Esophagus squamous epithelium (tissue), 5 donors: Measurements from ENCODE around the gene EEIG1. TPM values are rescaled to one million over a fixed set of nuclear protein-coding genes. Genes with fewer than 3 reads are reported as not detected.

ENCODE experiments used
- DNase-seq: peaks from one replicate; lab custom pipeline; 2025; lab: John Stamatoyannopoulos, UW
- H3K27ac ChIP-seq, 4 donors: fragments of 200-600 bp; sonication (generic); one replicate each; pipeline ENCODE4 v1.5.1; 2016 to 2019; ENCODE audit warnings: mild to moderate bottlenecking in 1 of 4
- H3K27me3 ChIP-seq, 4 donors: fragments of 200-600 bp; sonication (generic); 1 replicate in 3 of 4; 2 replicates in 1 of 4; pipeline versions ENCODE4 v1.5.1 to v1.6.0; 2017 to 2021; ENCODE audit warnings: antibody characterized with exemption in 1 of 4
- H3K36me3 ChIP-seq, 3 donors: fragments of 200-600 bp; sonication (generic); one replicate each; pipeline ENCODE4 v1.5.1; 2016 to 2019
- H3K4me1 ChIP-seq, 3 donors: fragments of 200-600 bp; sonication (generic); one replicate each; pipeline ENCODE4 v1.5.1; 2017 to 2019
- H3K4me3 ChIP-seq, 4 donors: fragments of 200-600 bp; sonication (generic); 1 replicate in 3 of 4; 2 replicates in 1 of 4; pipeline ENCODE4 v1.5.1; 2016 to 2019; ENCODE audit warnings: mild to moderate bottlenecking in 2 of 4, moderate library complexity in 1 of 4
- H3K9me3 ChIP-seq, 3 donors: fragments of 200-600 bp; sonication (generic); one replicate each; pipeline ENCODE4 v1.5.1; 2016 to 2019
- POLR2A ChIP-seq, 4 donors: fragments of 450-650 bp; IDR thresholded peaks; one replicate each; pipeline ENCODE4 v1.6.1; 2017; ENCODE audit warnings: antibody characterized with exemption in 4 of 4, mild to moderate bottlenecking in 4 of 4, moderate library complexity in 3 of 4
- WGBS, 2 donors: methylation state at CpG; one replicate each; pipeline ENCODE4 v1.1.5; 2018; 5-methylcytosine and 5-hydroxymethylcytosine counted together
- intact Hi-C: fragments of 100-400 bp; cut with DNase I; formaldehyde crosslinking; loops from one replicate; pipeline ENCODE4 v1.15.0; 2022
- total RNA-seq, 4 donors: library from RNA; depleted of rRNA; stranded (reverse); fragments of >200 nt; gene quantifications; one replicate each; pipeline ENCODE4 v1.1.0, GENCODE V29; 2016
- TF ChIP-seq, protein P1 (sequence below), 6 experiments: fragments of 450-650 bp in 4 of 6; fragments of 200-600 bp in 2 of 6; sonication (generic) in 2 of 6; IDR thresholded peaks; one replicate each; pipeline ENCODE4 v1.5.1; 2016 to 2019; ENCODE audit warnings: antibody characterized with exemption in 6 of 6, mild to moderate bottlenecking in 4 of 6, moderate library complexity in 4 of 6
- donor health status: DM: yes; HTN: yes; CAD: no.

The EEIG1 gene
- total RNA-seq, 4 donors from 2014 or later: 16.9 to 65.0 (median 24.0) TPM

DNA sequence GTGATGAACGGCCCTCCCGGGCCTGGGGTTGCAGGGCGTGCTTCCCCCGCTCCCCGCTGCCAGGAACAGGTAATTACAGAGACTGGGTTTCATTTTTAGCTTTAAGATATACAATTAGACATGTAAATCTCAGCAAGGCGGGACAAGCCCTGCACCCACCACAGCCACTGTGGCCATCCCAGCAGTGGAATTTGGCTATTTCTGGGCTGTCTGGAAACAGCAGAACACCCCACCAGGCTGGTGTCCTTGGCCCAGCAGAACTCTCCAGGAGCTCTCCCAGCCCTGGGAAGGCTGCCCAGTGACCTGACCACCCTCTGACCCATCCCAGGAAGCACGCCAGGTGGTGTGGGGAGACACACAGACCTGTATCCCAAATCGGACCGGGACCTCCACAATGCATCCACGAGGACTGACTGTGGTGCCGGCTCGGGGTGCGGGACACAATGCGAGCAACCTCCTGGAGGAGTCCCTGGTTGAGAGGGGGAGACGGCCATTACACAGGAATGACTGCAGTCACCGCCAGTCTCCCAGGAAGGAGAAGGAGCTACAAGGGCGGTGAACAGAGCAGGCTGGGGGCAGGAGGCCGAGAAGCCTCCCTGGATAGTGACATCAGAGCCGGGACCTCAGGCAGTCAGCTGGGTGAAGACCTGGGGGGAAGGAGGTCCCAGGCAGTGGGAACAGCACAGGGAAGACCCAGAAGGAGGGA is 17.3 kb downstream of the EEIG1 start:
- Histone ChIP-seq H3K27ac (peak overlapping the region; percentile 94 to 99 (median 96)), H3K4me3 (peak overlapping the region in 1 of 4 donors; percentile 35), H3K36me3 (peaks cover 0 to 5% (median 0%) of the 10 kb centered on the region in 3 donors), H3K9me3 (no peaks in the 10 kb centered on the region), H3K4me1 (peaks cover 74 to 100% (median 90%) of the 10 kb centered on the region in 3 donors), H3K27me3 (no peaks in the 10 kb centered on the region)
- DNase-seq: no peak
- intact Hi-C loops: no loop called here
- TF ChIP-seq, protein P1, sequence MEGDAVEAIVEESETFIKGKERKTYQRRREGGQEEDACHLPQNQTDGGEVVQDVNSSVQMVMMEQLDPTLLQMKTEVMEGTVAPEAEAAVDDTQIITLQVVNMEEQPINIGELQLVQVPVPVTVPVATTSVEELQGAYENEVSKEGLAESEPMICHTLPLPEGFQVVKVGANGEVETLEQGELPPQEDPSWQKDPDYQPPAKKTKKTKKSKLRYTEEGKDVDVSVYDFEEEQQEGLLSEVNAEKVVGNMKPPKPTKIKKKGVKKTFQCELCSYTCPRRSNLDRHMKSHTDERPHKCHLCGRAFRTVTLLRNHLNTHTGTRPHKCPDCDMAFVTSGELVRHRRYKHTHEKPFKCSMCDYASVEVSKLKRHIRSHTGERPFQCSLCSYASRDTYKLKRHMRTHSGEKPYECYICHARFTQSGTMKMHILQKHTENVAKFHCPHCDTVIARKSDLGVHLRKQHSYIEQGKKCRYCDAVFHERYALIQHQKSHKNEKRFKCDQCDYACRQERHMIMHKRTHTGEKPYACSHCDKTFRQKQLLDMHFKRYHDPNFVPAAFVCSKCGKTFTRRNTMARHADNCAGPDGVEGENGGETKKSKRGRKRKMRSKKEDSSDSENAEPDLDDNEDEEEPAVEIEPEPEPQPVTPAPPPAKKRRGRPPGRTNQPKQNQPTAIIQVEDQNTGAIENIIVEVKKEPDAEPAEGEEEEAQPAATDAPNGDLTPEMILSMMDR (IDR thresholded peaks at IDR 0.05): no peak
- no peak for TF ChIP-seq POLR2A (IDR thresholded peaks at IDR 0.05)
- WGBS, 2 donors: 37 to 42% methylated on average over 9 to 16 of the region's 19 CpGs

DNA sequence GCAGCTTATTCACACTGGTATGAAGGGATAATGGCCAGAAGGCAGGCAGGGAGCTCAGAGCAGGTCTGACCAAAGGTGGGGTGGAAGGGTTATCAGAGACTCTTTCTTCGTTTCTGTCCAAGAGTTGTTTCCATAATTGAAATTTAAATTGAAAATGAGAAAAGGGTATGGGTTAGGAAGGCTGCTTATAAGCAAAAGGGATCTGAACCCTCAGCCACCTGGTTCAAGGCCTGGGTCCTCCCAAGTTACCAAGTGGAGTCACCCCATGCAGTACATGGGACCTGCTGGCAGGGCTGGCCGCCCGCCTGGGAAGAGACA is 17.8 kb downstream of the EEIG1 start:
- TF ChIP-seq, protein P1 (IDR thresholded peaks at IDR 0.05): no peak
- no peak for TF ChIP-seq POLR2A (IDR thresholded peaks at IDR 0.05)

DNA sequence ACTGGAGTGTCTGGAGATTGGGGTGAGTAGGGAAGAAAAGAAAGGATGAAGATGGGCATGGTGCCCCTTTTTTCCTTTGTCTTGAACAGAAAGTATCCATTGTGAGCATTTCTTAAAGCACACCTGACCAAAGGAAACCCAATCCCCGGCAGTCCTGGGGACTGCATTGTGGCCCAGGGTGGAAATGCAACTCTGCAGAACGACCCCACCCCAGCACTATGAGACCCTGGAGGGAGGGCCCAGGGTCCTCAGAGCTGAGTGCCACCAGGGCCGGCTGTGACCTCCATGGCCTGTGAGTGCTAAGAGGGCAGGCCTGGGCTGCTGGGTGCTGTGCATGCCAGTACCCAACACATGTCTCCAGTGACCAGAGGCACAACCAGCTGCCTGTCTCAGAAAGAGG is 18.5 kb downstream of the EEIG1 start:
- DNase-seq: no peak
- Histone ChIP-seq H3K27me3 (no peaks in the 10 kb centered on the region), H3K9me3 (no peaks in the 10 kb centered on the region), H3K4me3 (no peak overlapping the region), H3K27ac (peak overlapping the region; percentile 88 to 99 (median 96)), H3K4me1 (peaks cover 63 to 100% (median 78%) of the 10 kb centered on the region in 3 donors), H3K36me3 (peaks cover 0 to 5% (median 0%) of the 10 kb centered on the region in 3 donors)
- TF ChIP-seq, protein P1 (IDR thresholded peaks at IDR 0.05): no peak
- TF ChIP-seq POLR2A (IDR thresholded peaks at IDR 0.05): no peak
- WGBS, 2 donors: 49 to 77% methylated on average over 2 to 3 of the region's 3 CpGs
- intact Hi-C loops: no loop called here

More for the DNA sequence above, 17.8 kb downstream of the EEIG1 start:
- Histone ChIP-seq H3K27me3 (no peaks in the 10 kb centered on the region), H3K4me1 (peaks cover 70 to 100% (median 85%) of the 10 kb centered on the region in 3 donors), H3K36me3 (peaks cover 0 to 5% (median 0%) of the 10 kb centered on the region in 3 donors), H3K27ac (peak overlapping the region; percentile 94 to 99 (median 96)), H3K4me3 (peak overlapping the region in 1 of 4 donors; percentile 35), H3K9me3 (no peaks in the 10 kb centered on the region)
- DNase-seq: no peak
- intact Hi-C loops: no loop called here
- WGBS, 2 donors: 45 to 67% methylated on average over 1 to 3 of the region's 3 CpGs

DNA sequence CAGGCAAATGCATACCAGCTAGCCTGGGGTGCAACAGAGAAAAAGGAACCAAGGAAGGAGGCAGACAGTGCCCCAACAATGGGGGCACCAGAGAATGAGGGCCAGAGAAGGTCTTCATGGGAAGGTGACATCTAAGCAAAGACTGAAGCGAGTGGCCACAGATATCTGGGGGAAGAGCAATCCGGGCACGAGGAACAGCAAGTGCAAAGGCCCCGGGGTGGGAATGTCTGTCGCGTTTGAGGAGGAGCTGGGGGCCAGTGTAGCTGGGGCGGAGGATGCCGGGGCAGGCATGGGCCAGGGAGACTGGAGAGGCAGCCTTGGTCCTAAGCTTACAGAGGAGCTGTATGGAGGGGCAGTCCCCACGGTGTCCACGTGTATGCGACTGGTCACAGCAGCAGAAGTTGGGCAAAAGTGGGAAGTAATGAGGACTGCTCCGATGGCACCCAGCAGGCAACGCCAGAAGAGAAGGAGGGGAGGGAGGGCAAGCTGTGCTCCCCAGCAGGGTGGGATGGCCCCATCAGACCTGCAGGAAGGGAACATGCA is 19.1 kb downstream of the EEIG1 start:
- Histone ChIP-seq H3K4me3 (no peak overlapping the region), H3K36me3 (peaks cover 0 to 5% (median 0%) of the 10 kb centered on the region in 3 donors), H3K9me3 (no peaks in the 10 kb centered on the region), H3K4me1 (peaks cover 57 to 100% (median 72%) of the 10 kb centered on the region in 3 donors), H3K27me3 (no peaks in the 10 kb centered on the region), H3K27ac (peak overlapping the region; percentile 88 to 99 (median 96))
- 82 to 92% methylated on average over 13 of the region's 13 CpGs for WGBS, 2 donors
- intact Hi-C loops: no loop called here
- TF ChIP-seq POLR2A (IDR thresholded peaks at IDR 0.05): no peak
- TF ChIP-seq, protein P1 (IDR thresholded peaks at IDR 0.05): no peak
- DNase-seq: no peak

DNA sequence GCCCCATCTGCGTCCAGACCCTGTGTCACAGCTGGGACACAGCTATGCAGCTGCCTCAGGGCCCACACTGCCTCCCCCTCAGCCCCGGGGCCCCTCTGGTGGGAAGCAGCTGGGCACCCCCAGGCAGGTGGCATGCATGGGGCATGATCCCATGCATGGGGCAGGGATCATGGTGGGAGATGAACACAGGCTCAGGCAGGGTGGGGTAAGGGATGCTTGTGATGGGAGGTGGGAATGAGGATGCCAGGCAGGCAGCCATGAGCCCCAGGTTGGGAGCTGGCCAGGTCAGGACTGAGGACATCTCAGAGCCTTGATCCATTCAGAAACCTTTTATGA is 19.7 kb downstream of the EEIG1 start:
- Histone ChIP-seq H3K4me3 (no peak overlapping the region), H3K4me1 (peaks cover 53 to 100% (median 70%) of the 10 kb centered on the region in 3 donors), H3K27ac (peak overlapping the region; percentile 88 to 99 (median 96)), H3K9me3 (no peaks in the 10 kb centered on the region), H3K27me3 (no peaks in the 10 kb centered on the region), H3K36me3 (peaks cover 0 to 5% (median 0%) of the 10 kb centered on the region in 3 donors)
- no CpG with 5 or more reads among the region's 2 CpGs for WGBS, 2 donors
- DNase-seq: no peak
- TF ChIP-seq, protein P1 (IDR thresholded peaks at IDR 0.05): no peak
- TF ChIP-seq POLR2A (IDR thresholded peaks at IDR 0.05): no peak
- intact Hi-C loops: no loop called here
